PC-9 (cell line): Measurements from ENCODE around the gene DISP3. TPM values are rescaled to one million over a fixed set of nuclear protein-coding genes. Genes with fewer than 3 reads are reported as not detected.

Source experiments
- BruUV-seq: library from RNA; stranded (reverse); fragments of 400-500 nt; replicated peaks from 2 replicates; lab custom pipeline; 2021; lab: Mats Ljungman, UMichigan
- CTCF ChIA-PET: fragments of 300-600 bp; sonication (Branson Sonifier 250); formaldehyde crosslinking; loops from one replicate; lab custom pipeline; 2022; ENCODE audit warnings: antibody characterized with exemption; lab: Charles Lee
- POLR2A ChIA-PET: fragments of 300-600 bp; sonication (Branson Sonifier 250); formaldehyde crosslinking; loops from one replicate; lab custom pipeline; 2022; ENCODE audit warnings: antibody characterized with exemption; ENCODE audit not compliant: unreplicated experiment; lab: Charles Lee
- DNase-seq, 2 experiments: peaks; one replicate each; pipeline versions ENCODE4 v3.0.0 to v3.0.0-alpha.2; 2015 to 2022; ENCODE audit warnings: mixed read lengths in 1 of 2
- H2AFZ ChIP-seq: fragments of 200-600 bp; sonication (generic); 2 replicates; pipeline ENCODE4 v1.8.1; 2017; ENCODE audit warnings: antibody characterized with exemption
- H3F3A ChIP-seq: fragments of 200-600 bp; sonication (generic); 2 replicates; pipeline ENCODE4 v1.8.1; 2017; ENCODE audit warnings: antibody characterized with exemption, mild to moderate bottlenecking, low read depth; ENCODE audit not compliant: insufficient read depth
- H3K27ac ChIP-seq: fragments of 200-600 bp; sonication (generic); 2 replicates; pipeline ENCODE4 v1.6.1; 2016; ENCODE audit warnings: mixed run types
- H3K27me3 ChIP-seq: fragments of 200-600 bp; sonication (generic); 2 replicates; pipeline ENCODE4 v1.6.1; 2016; ENCODE audit warnings: low read depth, mixed run types; ENCODE audit not compliant: insufficient read depth
- H3K36me3 ChIP-seq: fragments of 200-600 bp; sonication (generic); 2 replicates; pipeline ENCODE4 v1.6.1; 2016; ENCODE audit warnings: low read depth, mixed run types
- H3K4me1 ChIP-seq: fragments of 200-600 bp; sonication (generic); replicated peaks from 2 replicates; pipeline ENCODE4 v1.6.1; 2016; ENCODE audit warnings: mixed run types; ENCODE audit not compliant: insufficient read depth
- H3K4me2 ChIP-seq: fragments of 200-600 bp; sonication (generic); 2 replicates; pipeline ENCODE4 v1.6.1; 2017; ENCODE audit warnings: mixed run types
- H3K4me3 ChIP-seq: fragments of 200-600 bp; sonication (generic); 2 replicates; pipeline ENCODE4 v1.6.1; 2016; ENCODE audit warnings: mixed run types
- H3K79me2 ChIP-seq: fragments of 200-600 bp; sonication (generic); 2 replicates; pipeline ENCODE4 v1.6.1; 2017; ENCODE audit warnings: low read depth, mixed run types
- H3K9me2 ChIP-seq: fragments of 200-600 bp; sonication (generic); 2 replicates; pipeline ENCODE4 v1.8.1; 2017; ENCODE audit warnings: mild to moderate bottlenecking; ENCODE audit not compliant: insufficient read depth
- H3K9me3 ChIP-seq: fragments of 200-600 bp; sonication (generic); 2 replicates; pipeline ENCODE4 v1.8.1; 2016; ENCODE audit warnings: low read depth; ENCODE audit not compliant: insufficient read depth
- H4K20me1 ChIP-seq: fragments of 200-600 bp; sonication (generic); 2 replicates; pipeline ENCODE4 v1.8.1; 2017; ENCODE audit not compliant: insufficient read depth
- CTCF ChIP-seq: fragments of 200-600 bp; sonication (generic); conservative IDR thresholded peaks from 2 replicates; pipeline ENCODE4 v1.6.1; 2017; ENCODE audit warnings: mixed run types, antibody characterized with exemption, mild to moderate bottlenecking, moderate library complexity
- EZH2 ChIP-seq: fragments of 200-600 bp; sonication (generic); IDR thresholded peaks from 2 replicates; pipeline ENCODE4 v1.8.0; 2017; ENCODE audit warnings: antibody characterized with exemption, low read depth
- intact Hi-C: fragments of 100-400 bp; cut with micrococcal nuclease; formaldehyde crosslinking; loops from one replicate; pipeline ENCODE4 v1.10.0; 2022; ENCODE audit not compliant: unreplicated experiment
- total RNA-seq: library from RNA; stranded (reverse); gene quantifications from 2 replicates; pipeline ENCODE4 v1.2.3, GENCODE V29; 2021

DISP3 gene
- total RNA-seq, 1 experiment from 2014 or later = not detected

- H3K79me2 ChIP-seq = no peaks in the 10 kb centered on the region
- TF ChIP-seq EZH2 = no peak
- no peak for TF ChIP-seq CTCF
- H3K36me3 ChIP-seq = no peaks in the 10 kb centered on the region
- H3K27me3 ChIP-seq = peaks cover 48% of the 10 kb centered on the region
- ChIA-PET POLR2A (no interaction called here), CTCF (no interaction called here)
- no peaks in the 10 kb centered on the region for H3F3A ChIP-seq
- BruUV-seq = no TSS peak
- no peak overlapping the region for H3K27ac ChIP-seq
- H3K9me2 ChIP-seq = no peaks in the 10 kb centered on the region
- DNase-seq = no peak
- intact Hi-C loops = no loop called here
- no peak overlapping the region for H3K4me2 ChIP-seq
- no peak overlapping the region for H2AFZ ChIP-seq
- H4K20me1 ChIP-seq = no peaks in the 10 kb centered on the region
- no peaks in the 10 kb centered on the region for H3K4me1 ChIP-seq
- H3K9me3 ChIP-seq = no peaks in the 10 kb centered on the region
- H3K4me3 ChIP-seq = no peak overlapping the region
Observed at GRCh38 chr1:11524465-11525150, 45.7 kb downstream of the DISP3 start.

- TF ChIP-seq EZH2 = no peak
- ChIA-PET CTCF (no interaction called here), POLR2A (no interaction called here)
- Histone ChIP-seq H2AFZ (no peak overlapping the region), H3K4me1 (no peaks in the 10 kb centered on the region), H3K9me2 (no peaks in the 10 kb centered on the region), H3K4me2 (no peak overlapping the region), H3F3A (no peaks in the 10 kb centered on the region), H3K79me2 (no peaks in the 10 kb centered on the region), H4K20me1 (no peaks in the 10 kb centered on the region), H3K27me3 (peaks cover 50% of the 10 kb centered on the region), H3K4me3 (no peak overlapping the region), H3K36me3 (no peaks in the 10 kb centered on the region), H3K27ac (no peak overlapping the region), H3K9me3 (no peaks in the 10 kb centered on the region)
- intact Hi-C loops = no loop called here
- no TSS peak for BruUV-seq
- DNase-seq = no peak
Observed at GRCh38 chr1:11525151-11525505, 46.2 kb downstream of the DISP3 start.

GRCh38 chr1:11525516-11525915, 46.6 kb downstream of the DISP3 start:
- no TSS peak for BruUV-seq
- H3K4me2 ChIP-seq = no peak overlapping the region
- no peaks in the 10 kb centered on the region for H3K36me3 ChIP-seq
- H4K20me1 ChIP-seq = no peaks in the 10 kb centered on the region
- H3K9me2 ChIP-seq = no peaks in the 10 kb centered on the region
- DNase-seq = no peak
- no peak overlapping the region for H3K27ac ChIP-seq
- no peaks in the 10 kb centered on the region for H3K79me2 ChIP-seq
- H3K27me3 ChIP-seq = peaks cover 51% of the 10 kb centered on the region
- H3F3A ChIP-seq = no peaks in the 10 kb centered on the region
- no peak for TF ChIP-seq EZH2
- no peak for TF ChIP-seq CTCF
- intact Hi-C loops = no loop called here
- no peaks in the 10 kb centered on the region for H3K9me3 ChIP-seq
- no peaks in the 10 kb centered on the region for H3K4me1 ChIP-seq
- POLR2A ChIA-PET = no interaction called here
- CTCF ChIA-PET = no interaction called here
- no peak overlapping the region for H3K4me3 ChIP-seq
- no peak overlapping the region for H2AFZ ChIP-seq
